SKM-1 (cell line): ENCODE measurements around the gene STXBP5L.
"Not testable (repeated sequence)": the region's sequence is repeated elsewhere in the genome, so short reads cannot be mapped to it uniquely, and the experiment has no call there.

ENCODE experiments used
- DNase-seq: peaks from one replicate; lab custom pipeline; 2025; ENCODE audit not compliant: unreplicated experiment; lab: John Stamatoyannopoulos, UW

Gene STXBP5L

DNA sequence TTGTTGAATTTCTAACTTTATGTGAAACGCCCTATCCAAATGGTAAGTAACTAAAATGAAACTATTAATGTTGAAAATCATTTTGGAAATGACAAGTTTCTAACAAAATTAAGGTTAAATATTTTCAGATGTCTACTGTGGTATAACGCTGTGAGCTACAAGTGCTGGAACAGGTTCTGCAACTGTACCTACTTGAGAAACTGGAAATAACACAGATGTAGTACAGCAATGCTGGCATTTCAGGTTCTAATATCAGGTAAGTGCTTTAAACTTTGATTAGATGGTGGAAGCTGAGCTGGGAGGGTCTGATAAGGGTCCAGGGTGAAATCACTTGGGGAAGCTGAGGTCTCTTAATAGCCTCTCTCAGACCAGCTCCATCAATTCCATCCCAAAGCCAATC, 315.1 kb downstream of the STXBP5L start:
- no peak for DNase-seq

DNA sequence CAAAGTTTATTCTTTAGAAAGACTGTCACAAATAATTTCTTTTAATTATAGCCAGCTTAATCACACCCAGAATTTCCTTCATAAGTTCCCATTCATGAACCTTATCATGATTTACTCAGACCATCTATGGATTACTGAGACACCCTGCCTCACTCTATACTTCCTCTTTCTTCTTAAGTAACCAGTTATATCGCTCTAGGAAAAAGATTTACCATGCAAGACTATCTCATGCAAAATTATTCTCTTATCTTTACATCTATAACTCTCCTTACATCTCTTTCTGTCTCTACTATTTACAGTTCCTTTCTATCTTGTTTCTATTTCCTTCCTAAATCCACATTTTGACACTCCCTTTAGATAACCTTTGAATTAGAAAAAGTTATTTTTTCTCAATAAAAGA, 321.0 kb downstream of the STXBP5L start:
- no peak for DNase-seq

DNA sequence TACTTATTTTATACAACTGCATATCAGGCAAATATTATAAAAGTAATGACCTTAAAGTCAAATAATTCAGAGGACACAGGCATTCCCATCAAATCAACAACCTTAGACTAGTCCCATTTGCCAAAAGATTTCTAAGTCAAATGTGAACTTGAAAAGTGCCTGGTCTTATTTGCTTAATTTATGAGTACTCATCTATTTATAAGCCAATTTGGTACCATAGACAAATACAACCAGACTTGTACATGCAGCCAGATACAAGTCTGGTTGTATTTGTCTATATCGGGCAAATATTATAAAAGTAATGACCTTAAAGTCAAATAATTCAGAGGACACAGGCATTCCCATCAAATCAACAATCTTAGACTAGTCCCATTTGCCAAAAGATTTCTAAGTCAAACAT, 322.2 kb downstream of the STXBP5L start:
- not testable (repeated sequence) for DNase-seq

DNA sequence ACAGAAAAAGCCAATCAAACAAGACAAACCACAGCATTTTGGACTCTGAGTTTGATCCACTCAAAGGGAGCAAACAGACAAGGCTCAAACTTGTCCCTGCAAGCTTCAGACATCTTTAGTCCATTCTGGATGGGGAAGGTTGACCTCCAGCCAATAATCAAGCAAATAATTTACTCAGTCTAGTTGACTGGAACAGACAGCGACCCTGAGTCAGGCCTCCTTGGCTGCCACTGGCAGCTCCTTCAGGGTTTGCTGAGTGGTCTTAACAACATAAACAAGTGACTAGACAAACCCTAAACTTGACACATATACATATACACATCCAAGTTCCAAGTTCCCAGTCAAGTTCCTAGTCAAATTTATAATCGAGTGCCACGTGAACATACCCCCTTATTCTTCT, 323.9 kb downstream of the STXBP5L start:
- no peak for DNase-seq

DNA sequence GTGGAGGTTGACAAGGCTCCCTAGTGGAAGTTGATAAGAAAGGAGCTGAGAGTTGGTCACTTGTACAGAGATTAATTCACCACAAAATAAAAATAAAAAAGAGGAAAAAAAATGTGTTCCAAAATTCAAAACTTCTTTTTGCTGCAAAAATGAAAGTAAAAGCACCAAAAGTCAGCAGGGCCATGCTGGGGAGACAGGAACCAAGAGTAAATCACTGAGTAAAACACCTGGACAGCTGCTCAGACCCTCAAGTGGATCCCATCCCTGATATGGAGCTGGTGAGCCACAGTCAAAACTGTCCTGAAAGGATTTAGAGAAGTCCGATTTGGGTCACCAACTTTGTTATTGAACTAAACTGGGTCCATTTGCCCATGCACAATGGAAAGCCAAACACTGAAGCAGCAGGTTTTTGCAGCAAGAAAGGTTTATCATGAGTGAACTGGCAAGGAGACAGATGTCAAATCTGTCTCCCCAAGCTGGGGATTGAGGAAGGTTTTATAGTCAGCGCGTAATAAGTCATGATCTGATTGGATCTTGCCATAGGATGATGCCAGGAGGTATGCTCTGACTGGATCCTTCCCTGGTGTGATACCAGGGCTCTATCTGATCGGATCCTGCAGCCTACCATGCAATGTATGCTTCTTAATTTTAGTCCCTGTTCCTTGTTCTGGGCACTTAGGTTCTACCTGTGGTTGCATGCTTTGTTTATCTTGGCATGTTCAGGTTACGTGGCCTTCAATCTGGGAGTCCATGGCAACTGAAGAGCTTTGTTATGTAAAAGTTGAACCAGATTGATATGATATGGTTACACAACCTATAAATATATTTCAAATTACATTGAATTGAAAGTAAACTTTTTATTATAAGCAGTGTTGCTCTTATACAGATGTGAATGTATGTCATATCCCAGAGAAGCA, 324.6 kb downstream of the STXBP5L start:
- no peak for DNase-seq

DNA sequence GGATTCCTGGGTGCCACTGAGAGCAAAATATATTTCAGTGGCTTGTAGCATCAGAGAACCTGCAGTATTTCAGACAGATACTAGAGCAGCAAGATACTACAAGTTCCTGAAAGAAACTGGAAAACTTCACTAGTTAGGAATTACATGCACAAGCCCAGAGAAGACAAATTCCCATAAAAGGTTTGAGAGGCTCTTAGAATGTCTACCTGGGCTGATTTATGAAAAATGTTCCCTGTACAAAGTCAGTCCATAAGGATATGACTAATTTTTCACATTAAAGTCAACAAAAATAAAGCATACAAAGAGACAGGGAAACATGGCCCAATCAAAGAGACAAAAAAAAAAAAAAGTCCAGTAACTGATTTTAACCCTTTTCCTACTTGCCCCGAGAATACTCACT, 335.2 kb downstream of the STXBP5L start:
- DNase-seq, result no peak

DNA sequence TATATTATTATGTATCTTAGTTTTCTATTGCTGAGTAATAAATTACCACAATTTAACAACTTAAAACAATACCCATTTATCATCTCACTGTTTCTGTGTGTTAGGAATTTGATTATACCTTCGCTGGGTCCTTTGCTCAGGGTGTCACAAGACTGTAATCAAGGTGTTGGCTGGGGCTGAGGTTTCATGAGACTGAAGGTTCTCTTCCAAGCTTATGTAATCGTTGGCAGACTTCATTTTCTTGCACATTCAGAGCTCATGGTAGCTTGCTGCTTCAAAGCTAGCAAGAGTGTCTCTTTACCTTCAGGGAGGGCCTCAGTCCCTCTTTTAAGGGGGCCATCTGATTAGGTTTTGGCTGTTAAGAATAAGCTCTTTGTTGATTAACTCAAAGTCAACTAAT, 344.7 kb downstream of the STXBP5L start:
- no peak for DNase-seq

DNA sequence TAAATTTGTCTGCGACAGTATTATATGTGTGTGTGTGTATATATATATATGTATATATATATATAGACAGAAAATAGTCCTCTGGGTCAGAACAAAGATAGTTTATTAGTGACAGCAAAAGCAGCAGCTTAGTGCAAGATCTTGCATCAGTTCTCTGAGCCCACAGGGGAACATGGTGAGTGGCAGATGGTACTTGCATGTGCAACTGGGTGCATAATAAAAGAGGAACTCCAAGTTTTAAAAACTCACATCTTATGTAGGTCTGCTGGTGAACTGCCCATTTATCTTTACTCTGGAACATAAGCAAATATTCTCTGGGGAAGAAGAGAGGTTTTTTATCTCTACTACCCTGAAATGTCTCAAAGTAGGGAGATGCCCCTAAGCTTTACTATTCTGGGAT, 361.4 kb downstream of the STXBP5L start:
- DNase-seq, result no peak

DNA sequence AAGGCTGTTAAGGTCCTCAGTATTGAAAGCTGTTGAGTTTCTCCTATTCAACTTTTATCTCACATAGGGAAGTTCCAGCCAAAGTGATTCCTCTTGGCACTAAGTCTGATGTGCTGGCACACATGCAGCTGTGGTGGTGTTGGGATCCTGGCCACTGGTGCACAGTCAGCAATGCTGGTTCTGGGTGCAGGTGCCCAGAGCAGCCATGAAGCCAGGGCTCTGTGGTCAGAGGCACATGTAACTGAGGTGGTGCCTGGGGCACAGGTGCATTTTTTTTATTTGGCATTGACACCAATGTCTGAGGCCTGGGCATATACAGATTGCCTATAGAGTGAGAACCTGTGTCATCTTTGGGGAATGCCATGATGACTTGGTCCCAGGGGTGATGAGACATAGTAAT, 366.4 kb downstream of the STXBP5L start:
- no peak for DNase-seq

DNA sequence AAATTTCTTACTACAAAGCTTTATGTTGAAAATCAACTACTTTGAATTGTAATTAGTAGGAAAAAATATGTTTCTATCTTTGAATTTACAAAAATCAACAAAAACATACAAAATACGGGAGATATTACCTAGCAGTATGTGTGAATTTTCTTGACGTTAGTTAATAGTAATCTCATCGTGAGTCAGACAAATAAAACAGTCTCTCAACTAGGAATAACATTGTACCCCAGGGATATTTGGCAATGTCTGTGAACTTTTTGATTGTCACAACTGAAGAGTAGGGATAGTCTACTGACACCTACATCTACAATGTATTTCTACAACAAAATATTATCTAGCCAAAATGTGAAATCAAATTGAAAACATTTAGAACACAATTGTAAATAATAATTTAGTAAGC, 387.4 kb downstream of the STXBP5L start:
- DNase-seq, result no peak

DNA sequence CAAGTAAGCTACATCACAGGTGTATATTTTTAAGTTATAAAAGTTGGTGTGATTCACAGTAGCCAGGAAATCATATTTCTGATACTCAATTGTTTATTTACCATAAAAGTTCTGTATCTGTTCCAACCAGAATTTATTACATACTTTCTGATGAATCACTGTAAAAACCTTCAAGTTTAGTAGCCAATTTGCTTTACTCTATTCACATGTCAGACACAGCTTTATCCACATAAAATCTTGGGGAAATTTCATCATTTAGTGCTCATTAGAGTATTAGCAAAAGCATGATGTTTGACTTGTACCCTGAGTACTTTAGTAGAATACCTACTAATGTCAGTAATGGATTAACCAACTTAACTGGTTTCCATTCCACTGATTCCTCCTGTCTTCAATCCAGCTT, 388.0 kb downstream of the STXBP5L start:
- no peak for DNase-seq

DNA sequence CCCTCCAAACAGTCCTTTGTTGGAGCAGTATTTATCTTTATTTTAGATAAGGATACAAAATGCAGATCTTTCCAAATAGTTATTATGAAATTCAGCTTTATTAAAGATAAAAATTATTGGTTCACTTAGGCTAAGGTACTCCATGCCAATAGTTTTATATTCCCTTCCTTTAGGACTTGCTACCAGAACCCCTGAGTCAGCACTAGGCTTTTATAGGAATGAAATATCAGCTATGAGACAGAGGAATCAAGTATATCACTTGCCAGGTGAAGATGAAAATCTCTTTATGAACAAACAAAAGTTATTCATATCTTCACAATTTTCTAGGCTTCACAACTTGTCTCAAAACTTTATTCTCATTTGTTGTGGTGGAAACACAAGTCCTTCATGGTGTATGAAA, 416.3 kb downstream of the STXBP5L start:
- no peak for DNase-seq

DNA sequence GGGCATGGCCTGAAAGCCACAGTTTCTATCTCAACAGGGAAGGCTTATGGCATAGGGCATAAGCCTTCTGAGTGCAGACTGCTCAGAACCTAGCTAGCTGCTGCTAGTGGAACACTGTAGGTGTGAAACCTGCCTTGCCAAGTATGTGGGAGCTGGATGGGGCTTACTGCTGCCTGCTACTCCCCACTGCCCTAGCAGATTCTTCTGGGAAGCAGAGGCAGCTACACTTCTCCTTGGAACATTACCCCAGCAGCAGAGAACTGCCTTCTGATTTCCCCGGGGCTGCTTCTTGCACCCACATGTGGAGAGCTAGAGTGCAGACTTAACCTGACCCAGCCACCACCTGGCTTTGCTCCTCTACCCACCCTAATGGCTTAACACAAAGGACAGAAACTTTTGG, 422.1 kb downstream of the STXBP5L start:
- DNase-seq, result no peak

DNA sequence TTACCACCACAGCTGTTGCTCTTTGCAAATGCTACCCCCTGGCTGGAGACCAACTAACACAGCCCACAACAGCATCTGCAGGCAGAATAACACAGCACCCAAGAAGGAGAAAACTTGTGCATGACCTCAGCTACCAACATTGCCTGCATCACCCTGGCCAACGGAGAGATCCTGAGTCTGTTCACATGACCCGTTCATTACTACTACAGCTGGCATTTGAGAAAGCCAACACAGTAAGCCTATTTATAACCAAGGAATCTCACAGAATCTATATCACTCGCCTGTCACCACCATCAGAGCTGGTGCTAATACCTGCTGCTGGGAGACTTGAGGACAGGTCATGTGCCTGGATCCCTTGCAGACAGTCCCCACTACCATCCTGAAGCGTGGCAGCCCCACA, 422.6 kb downstream of the STXBP5L start:
- no peak for DNase-seq

DNA sequence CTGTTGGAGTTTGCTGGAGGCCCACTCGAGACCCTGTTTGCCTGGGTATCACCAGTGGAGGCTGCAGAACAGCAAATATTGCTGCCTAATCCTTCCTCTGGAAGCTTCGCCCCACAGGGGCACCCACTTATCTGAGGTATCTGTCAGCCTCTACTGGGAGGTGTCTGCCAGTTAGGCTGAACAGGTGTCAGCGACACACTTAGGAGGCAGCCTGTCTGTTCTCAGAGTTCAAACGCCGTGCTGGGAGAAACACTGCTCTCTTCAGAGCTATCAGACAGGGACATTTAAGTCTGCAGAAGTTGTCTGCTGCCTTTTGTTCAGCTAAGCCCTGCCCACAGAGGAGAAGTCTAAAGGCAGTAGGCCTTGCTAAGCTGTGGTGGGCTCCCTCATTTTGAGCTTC, 448.0 kb downstream of the STXBP5L start:
- not testable (repeated sequence) for DNase-seq

DNA sequence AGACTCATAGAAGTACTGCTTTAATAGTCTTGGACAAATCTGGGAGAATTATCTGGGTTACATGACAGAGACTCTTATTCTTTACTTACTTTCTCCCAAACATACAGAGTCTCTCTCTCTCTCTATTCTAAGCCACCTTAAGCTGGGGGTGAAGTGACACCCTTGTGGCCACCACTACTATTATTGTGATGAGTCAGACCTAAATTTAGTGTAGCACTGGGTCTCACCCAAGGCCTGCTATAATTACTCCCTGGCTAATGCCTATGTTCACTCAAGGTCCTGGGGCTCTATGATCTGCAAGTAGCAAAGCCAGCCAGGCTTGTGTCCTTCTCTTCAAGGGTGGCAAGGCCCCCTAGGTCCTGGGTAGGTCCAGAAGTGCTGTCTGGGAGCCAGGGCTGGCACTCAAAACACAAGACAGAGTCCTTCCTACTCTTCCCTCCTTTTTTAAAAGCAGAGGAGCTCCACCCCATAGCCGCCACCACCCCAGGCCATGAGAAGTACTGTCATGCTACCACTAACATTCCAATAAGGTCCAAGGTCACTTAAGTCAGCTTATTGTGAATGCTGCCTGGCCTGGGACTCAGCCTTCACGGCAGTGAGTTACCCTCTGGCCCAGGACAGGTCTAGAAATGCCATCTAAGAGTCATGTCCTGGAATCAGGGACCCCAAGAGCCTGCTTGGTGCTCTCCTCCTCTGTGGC, 454.2 kb downstream of the STXBP5L start:
- DNase-seq, result no peak

DNA sequence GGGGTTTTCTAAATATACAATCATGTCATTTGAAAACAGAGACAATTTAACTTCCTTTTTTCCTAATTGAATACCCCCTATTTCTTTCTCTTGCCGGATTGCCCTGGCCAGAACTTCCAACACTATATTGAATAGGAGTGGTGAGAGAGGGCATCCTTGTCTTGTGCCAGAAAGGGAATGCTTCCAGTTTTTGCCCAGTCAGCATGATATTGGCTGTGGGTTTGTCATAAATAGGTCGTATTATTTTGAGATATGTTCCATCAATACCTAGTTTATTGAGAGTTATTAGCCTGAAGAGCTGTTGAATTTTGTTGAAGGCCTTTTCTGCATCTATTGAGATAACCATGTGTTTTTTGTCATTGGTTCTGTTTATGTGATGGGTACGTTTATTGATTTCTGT, 480.3 kb downstream of the STXBP5L start:
- DNase-seq, result not testable (repeated sequence)

DNA sequence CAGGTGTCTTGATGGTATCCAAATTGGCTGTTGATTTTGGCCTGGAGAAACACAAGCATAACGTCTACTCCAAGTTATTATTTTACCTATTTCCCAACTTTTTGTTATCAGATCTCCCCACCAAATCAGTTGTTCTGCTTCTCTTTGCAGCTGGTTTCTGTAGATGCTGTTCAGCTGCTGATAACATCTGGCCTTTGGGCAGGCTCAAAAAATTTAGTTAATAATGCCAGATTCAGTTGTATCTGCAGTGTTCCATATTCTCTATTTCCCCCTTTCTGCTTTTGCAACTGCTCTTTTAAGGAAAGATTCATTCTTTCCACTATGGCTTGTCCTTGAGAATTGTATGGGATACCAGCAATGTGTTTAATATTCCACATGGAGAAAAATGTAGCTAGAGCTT, 488.0 kb downstream of the STXBP5L start:
- DNase-seq, result not testable (repeated sequence)

DNA sequence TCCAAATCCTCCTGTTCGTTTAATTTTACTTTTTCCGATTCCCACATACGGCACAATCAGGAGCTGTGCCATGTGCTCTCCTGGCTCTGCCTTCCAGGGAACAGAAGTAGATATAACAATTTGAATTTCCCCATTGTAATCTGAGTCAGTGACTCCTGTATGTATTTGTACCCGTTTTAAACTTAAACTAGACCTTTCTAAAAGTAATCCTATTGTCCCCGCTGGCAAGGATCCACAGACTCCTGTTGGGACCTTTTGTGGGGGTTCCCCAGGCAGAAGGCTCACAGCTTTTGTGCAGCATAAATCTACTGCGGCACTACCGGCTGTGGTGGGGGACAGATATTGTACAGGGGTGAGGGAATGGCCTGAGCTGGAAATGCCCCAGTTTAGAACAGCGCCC, 490.0 kb downstream of the STXBP5L start:
- not testable (repeated sequence) for DNase-seq

DNA sequence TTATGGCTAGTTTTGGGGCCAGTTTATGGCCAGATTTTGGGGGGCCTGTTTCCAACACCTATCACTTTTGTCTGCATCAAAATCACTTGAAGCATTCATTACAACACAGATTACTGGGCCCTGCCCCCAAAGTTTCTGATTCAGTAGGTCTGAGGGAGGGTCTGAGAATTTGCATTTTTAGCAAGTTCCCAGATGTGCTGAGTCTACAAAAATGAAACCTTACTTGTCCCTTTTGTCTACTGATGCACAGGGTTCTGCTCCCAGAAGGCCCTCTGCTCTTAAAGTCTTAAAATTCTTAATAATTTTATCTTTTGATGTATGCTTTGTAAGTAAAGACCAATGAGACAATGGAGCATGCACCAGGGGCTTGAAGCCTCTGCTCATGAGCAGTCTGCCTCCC, 491.8 kb downstream of the STXBP5L start:
- no peak for DNase-seq

DNA sequence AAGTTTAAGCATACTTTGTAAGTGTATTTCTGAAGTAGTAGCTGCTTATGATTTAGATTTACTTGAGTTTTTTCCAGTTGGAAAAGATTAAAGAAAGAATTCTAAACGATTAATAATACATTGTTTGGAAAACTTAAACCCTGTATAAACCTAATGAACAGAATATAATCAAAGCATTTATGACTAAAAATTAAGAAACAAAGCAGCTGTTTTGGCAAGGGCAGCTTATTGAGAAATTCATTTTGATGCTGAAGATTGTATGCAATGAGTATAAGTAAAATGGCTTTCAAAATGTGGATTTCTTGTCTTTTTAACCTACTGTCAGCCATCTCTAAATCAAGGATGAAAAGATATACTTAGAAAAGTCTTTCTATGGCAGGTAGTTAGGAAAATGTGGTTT, 497.6 kb downstream of the STXBP5L start:
- no peak for DNase-seq

DNA sequence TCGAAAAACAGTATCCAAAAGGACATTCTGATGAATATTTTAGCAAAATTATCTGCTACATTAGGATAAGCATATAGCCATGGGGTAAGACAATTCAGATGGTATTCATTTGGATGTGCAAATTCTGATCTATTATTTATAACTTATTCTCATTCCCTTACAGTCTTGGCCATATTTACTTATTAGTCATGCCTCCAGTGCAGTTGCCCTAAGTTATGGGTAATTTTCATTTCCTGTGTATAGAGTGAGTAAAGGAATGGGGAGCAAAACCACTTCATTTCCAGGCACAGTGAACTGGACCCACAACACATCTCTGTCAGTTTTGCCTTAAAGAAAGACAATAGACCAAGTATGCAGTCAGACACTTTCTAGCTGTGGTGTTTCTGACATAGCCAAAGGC, 503.5 kb downstream of the STXBP5L start:
- DNase-seq, result no peak
